H1 (cell line): ENCODE data around the gene RIMBP2. TPM values are rescaled to one million over a fixed set of nuclear protein-coding genes. Genes with fewer than 3 reads are reported as not detected.

ENCODE experiments used
- CTCF ChIA-PET: fragments of 300-600 bp; sonication (Branson Sonifier 250); formaldehyde crosslinking; loops from one replicate; lab custom pipeline; 2021; ENCODE audit not compliant: partially characterized antibody; lab: Charles Lee
- POLR2A ChIA-PET: fragments of 300-600 bp; sonication (Branson Sonifier 250); formaldehyde crosslinking; loops from one replicate; lab custom pipeline; 2021; ENCODE audit warnings: inconsistent platforms; ENCODE audit not compliant: partially characterized antibody; lab: Charles Lee
- DNase-seq, 2 experiments: peaks; one replicate each; pipeline versions ENCODE4 v3.0.0 to v3.0.0-alpha.2; 2010 to 2022; ENCODE audit warnings: low spot score in 2 of 2, low read depth in 1 of 2, mixed read lengths in 1 of 2
- FAIRE-seq: peaks from 2 replicates; lab custom pipeline; 2011; peaks lifted over from hg19 to GRCh38; lab: Jason Lieb, UNC
- H2AFZ ChIP-seq: 2 replicates; pipeline ENCODE4 v1.8.1; 2012; ENCODE audit warnings: low read length, inconsistent platforms
- H2AK5ac ChIP-seq: 2 replicates; pipeline ENCODE4 v1.6.1; 2013; ENCODE audit warnings: low read depth, low read length
- H2BK120ac ChIP-seq: replicated peaks from 2 replicates; pipeline ENCODE3; 2013; ENCODE audit warnings: low read depth, low read length, inconsistent platforms
- H2BK12ac ChIP-seq: 2 replicates; pipeline ENCODE4 v1.6.1; 2013; ENCODE audit warnings: low read depth, low read length
- H2BK15ac ChIP-seq: 2 replicates; pipeline ENCODE4 v1.6.1; 2013; ENCODE audit warnings: low read length
- H2BK20ac ChIP-seq: 2 replicates; pipeline ENCODE4 v1.6.1; 2013; ENCODE audit warnings: low read length
- H2BK5ac ChIP-seq: 2 replicates; pipeline ENCODE4 v1.6.1; 2013; ENCODE audit warnings: low read depth, low read length
- H3K14ac ChIP-seq: 2 replicates; pipeline ENCODE4 v1.6.1; 2013; ENCODE audit warnings: inconsistent platforms; ENCODE audit not compliant: insufficient read length
- H3K18ac ChIP-seq: 2 replicates; pipeline ENCODE4 v1.6.1; 2013; ENCODE audit warnings: low read length; ENCODE audit errors: extremely low read depth
- H3K23ac ChIP-seq: 2 replicates; pipeline ENCODE4 v1.6.1; 2013; ENCODE audit warnings: inconsistent platforms; ENCODE audit not compliant: insufficient read length
- H3K23me2 ChIP-seq: 2 replicates; pipeline ENCODE4 v1.6.1; 2013; ENCODE audit warnings: low read depth, low read length
- H3K27ac ChIP-seq: 2 replicates; pipeline ENCODE4 v1.6.1; 2011; ENCODE audit warnings: low read depth, low read length, inconsistent platforms
- H3K27me3 ChIP-seq, 4 experiments: replicated peaks in 1 of 4; 1 replicate in 1 of 4; 2 replicates in 3 of 4; pipeline versions ENCODE4 v1.6.1 to v1.8.1; 2011 to 2013; ENCODE audit warnings: low read length in 3 of 4, mild to moderate bottlenecking in 3 of 4, inconsistent platforms in 2 of 4, mixed read lengths in 2 of 4, moderate library complexity in 1 of 4; ENCODE audit not compliant: control insufficient read depth in 3 of 4, insufficient read depth in 3 of 4; ENCODE audit errors: extremely low read depth in 1 of 4
- H3K36me3 ChIP-seq, 4 experiments: 2 replicates each; pipeline versions ENCODE4 v1.6.1 to v1.8.1; 2011 to 2013; ENCODE audit warnings: mild to moderate bottlenecking in 4 of 4, low read length in 3 of 4, moderate library complexity in 2 of 4, control low read depth in 1 of 4, inconsistent platforms in 1 of 4; ENCODE audit not compliant: insufficient read depth in 4 of 4, control insufficient read depth in 2 of 4
- H3K4ac ChIP-seq: replicated peaks from 2 replicates; pipeline ENCODE3; 2013; ENCODE audit warnings: low read length, low read depth, mixed read lengths, inconsistent platforms; ENCODE audit not compliant: insufficient read length
- H3K4me1 ChIP-seq, 4 experiments: replicated peaks in 1 of 4; 1 replicate in 1 of 4; 2 replicates in 3 of 4; pipeline versions ENCODE4 v1.6.1 to v1.8.1; 2011 to 2013; ENCODE audit warnings: low read length in 3 of 4, inconsistent platforms in 2 of 4, mixed read lengths in 1 of 4; ENCODE audit not compliant: insufficient read depth in 4 of 4, control insufficient read depth in 3 of 4
- H3K4me2 ChIP-seq, 2 experiments: 2 replicates each; pipeline versions ENCODE4 v1.6.1 to v1.8.1; 2011 to 2013; ENCODE audit warnings: low read depth in 2 of 2, low read length in 2 of 2, control low read depth in 1 of 2, inconsistent platforms in 1 of 2, mild to moderate bottlenecking in 1 of 2; ENCODE audit not compliant: insufficient read depth in 1 of 2
- H3K4me3 ChIP-seq, 4 experiments: fragments of 200-600, 300-600 bp in 1 of 4; sonication (generic), shearing (Covaris generic), sonication (Bioruptor Twin) in 1 of 4; 2 replicates each; pipeline versions ENCODE4 v1.5.1 to v1.8.1; 2011 to 2016; ENCODE audit warnings: low read length in 4 of 4, low read depth in 3 of 4, control low read depth in 2 of 4, inconsistent platforms in 2 of 4, mild to moderate bottlenecking in 2 of 4, mixed read lengths in 1 of 4, moderate library complexity in 1 of 4; ENCODE audit not compliant: insufficient read depth in 2 of 4; ENCODE audit errors: extremely low read depth in 1 of 4
- H3K56ac ChIP-seq: replicated peaks from 2 replicates; pipeline ENCODE3; 2013; ENCODE audit warnings: low read depth, mild to moderate bottlenecking, mixed read lengths, low read length, inconsistent platforms; ENCODE audit not compliant: insufficient read length
- H3K79me1 ChIP-seq: 2 replicates; pipeline ENCODE4 v1.6.1; 2013; ENCODE audit warnings: low read depth, low read length, control low read depth
- H3K79me2 ChIP-seq, 2 experiments: 2 replicates each; pipeline versions ENCODE4 v1.6.1 to v1.8.1; 2012 to 2013; ENCODE audit warnings: low read length in 2 of 2, mild to moderate bottlenecking in 2 of 2, inconsistent platforms in 1 of 2; ENCODE audit not compliant: insufficient read depth in 2 of 2, control insufficient read depth in 1 of 2
- H3K9ac ChIP-seq, 4 experiments: replicated peaks in 1 of 4; 1 replicate in 1 of 4; 2 replicates in 3 of 4; pipeline versions ENCODE4 v1.6.1 to v1.8.1; 2011 to 2013; ENCODE audit warnings: low read depth in 3 of 4, low read length in 3 of 4, control low read depth in 2 of 4, mild to moderate bottlenecking in 2 of 4, moderate library complexity in 2 of 4, inconsistent platforms in 1 of 4; ENCODE audit errors: extremely low read depth in 1 of 4
- H3K9me3 ChIP-seq, 2 experiments: 2 replicates each; pipeline versions ENCODE4 v1.6.1 to v1.8.1; 2012 to 2013; ENCODE audit warnings: mild to moderate bottlenecking in 2 of 2, moderate library complexity in 2 of 2, control low read depth in 1 of 2, inconsistent platforms in 1 of 2, low read depth in 1 of 2, low read length in 1 of 2, mixed read lengths in 1 of 2; ENCODE audit not compliant: insufficient read depth in 2 of 2
- H4K20me1 ChIP-seq, 2 experiments: replicated peaks in 1 of 2; 2 replicates each; pipeline versions ENCODE3 to v1.8.1; 2011 to 2013; ENCODE audit warnings: inconsistent platforms in 2 of 2, low read length in 2 of 2, mild to moderate bottlenecking in 1 of 2; ENCODE audit not compliant: insufficient read depth in 2 of 2, control insufficient read depth in 1 of 2
- H4K5ac ChIP-seq: 2 replicates; pipeline ENCODE4 v1.6.1; 2013; ENCODE audit warnings: low read length, low read depth, mixed read lengths, inconsistent platforms; ENCODE audit not compliant: insufficient read length
- H4K8ac ChIP-seq: 2 replicates; pipeline ENCODE4 v1.8.0; 2013; ENCODE audit warnings: mild to moderate bottlenecking, moderate library complexity, low read length, inconsistent platforms; ENCODE audit not compliant: insufficient read depth; ENCODE audit errors: extremely low read depth
- H4K91ac ChIP-seq: replicated peaks from 2 replicates; pipeline ENCODE3; 2013; ENCODE audit warnings: low read length, mixed read lengths, inconsistent platforms; ENCODE audit not compliant: insufficient read length
- CEBPB ChIP-seq: IDR thresholded peaks from 2 replicates; pipeline ENCODE4 v1.6.1; 2012; ENCODE audit warnings: low read depth, low read length
- CTBP2 ChIP-seq: IDR thresholded peaks from 2 replicates; pipeline ENCODE4 v1.7.0; 2011; ENCODE audit warnings: borderline replicate concordance, mild to moderate bottlenecking, moderate library complexity, mixed read lengths, low read length; ENCODE audit not compliant: insufficient read depth, insufficient read length
- KDM5A ChIP-seq: fragments of 200-600 bp; IDR thresholded peaks from 2 replicates; pipeline ENCODE4 v1.7.1; 2012; ENCODE audit warnings: mild to moderate bottlenecking, low read length, inconsistent platforms, mixed read lengths
- POLR2A ChIP-seq, 2 experiments: IDR thresholded peaks; 1 replicate in 1 of 2; 2 replicates in 1 of 2; pipeline ENCODE4 v1.6.1; 2011; ENCODE audit warnings: low read depth in 2 of 2, low read length in 2 of 2, mild to moderate bottlenecking in 2 of 2; ENCODE audit errors: control extremely low read depth in 1 of 2
- POLR2AphosphoS5 ChIP-seq: IDR thresholded peaks from 2 replicates; pipeline ENCODE4 v1.6.1; 2011; ENCODE audit warnings: low read depth, low read length
- POU5F1 ChIP-seq: IDR thresholded peaks from 2 replicates; pipeline ENCODE4 v1.6.1; 2011; ENCODE audit warnings: low read depth, mild to moderate bottlenecking, low read length, moderate library complexity
- RBBP5 ChIP-seq: IDR thresholded peaks from 2 replicates; pipeline ENCODE4 v1.7.1; 2012; ENCODE audit warnings: low read depth, mild to moderate bottlenecking, inconsistent platforms, low read length, moderate library complexity, borderline replicate concordance
- RNF2 ChIP-seq: fragments of 200-900, 300-1000 bp; sonication (generic); IDR thresholded peaks from 2 replicates; pipeline ENCODE4 v1.7.1; 2016; ENCODE audit warnings: borderline replicate concordance, low read depth, mild to moderate bottlenecking, antibody characterized with exemption, low read length; ENCODE audit not compliant: poor library complexity, severe bottlenecking; ENCODE audit errors: missing control alignments
- RXRA ChIP-seq: IDR thresholded peaks from 2 replicates; pipeline ENCODE4 v1.6.1; 2011; ENCODE audit warnings: low read depth, mild to moderate bottlenecking, low read length, moderate library complexity; ENCODE audit not compliant: insufficient read depth
- TEAD4 ChIP-seq: IDR thresholded peaks from 2 replicates; pipeline ENCODE4 v1.6.1; 2012; ENCODE audit warnings: low read depth, low read length, inconsistent platforms, mixed read lengths
- WGBS, 2 experiments: shearing (Covaris generic) in 1 of 2; methylation state at CpG; one replicate each; pipeline versions ENCODE4 v1.1.6 to v1.1.7; 2013 to 2015; ENCODE audit warnings: low lambda C conversion rate in 2 of 2, mixed read lengths in 2 of 2, inconsistent platforms in 1 of 2, low coverage in 1 of 2, missing lambda C conversion rate in 1 of 2; ENCODE audit not compliant: insufficient replicate concordance in 2 of 2, insufficient coverage in 1 of 2, insufficient read length in 1 of 2; ENCODE audit errors: extremely low coverage in 1 of 2, missing lambda C conversion rate in 1 of 2; 5-methylcytosine and 5-hydroxymethylcytosine counted together
- polyA plus RNA-seq, 7 experiments: library from polyadenylated mRNA; depleted of rRNA in 3 of 7; stranded (reverse) in 5 of 7; unstranded in 2 of 7; fragments of >200 nt in 5 of 7; fragments of 200-250 nt in 2 of 7; gene quantifications; 1 replicate in 5 of 7; 2 replicates in 1 of 7; 4 replicates in 1 of 7; pipeline versions ENCODE4 v1.2.1 to v1.2.3, GENCODE V29; 2011 to 2013; ENCODE audit warnings: missing spikeins in 2 of 7, mixed read lengths in 2 of 7
- total RNA-seq: library from RNA; stranded (reverse); fragmentation: NEBNext Ultra II Directional; extraction: Animal tissue kit (Norgen Biotek cat#: 25700); gene quantifications from 2 replicates; pipeline ENCODE4 v1.2.1, GENCODE V29; 2021
- TF ChIP-seq, protein P1 (sequence below), 3 experiments: IDR thresholded peaks; 1 replicate in 2 of 3; 2 replicates in 1 of 3; pipeline versions ENCODE4 v1.5.1 to v1.6.1; 2011; ENCODE audit warnings: low read length in 3 of 3, mild to moderate bottlenecking in 3 of 3, inconsistent platforms in 2 of 3, low read depth in 1 of 3, moderate library complexity in 1 of 3; ENCODE audit not compliant: insufficient read depth in 1 of 3; ENCODE audit errors: control extremely low read depth in 1 of 3

Gene RIMBP2
- total and polyA plus RNA-seq, 2 of the 8 experiments (the other 6 are each of a cell fraction or from before 2014, with no cell fraction given), result 0.18 to 0.65 TPM

DNA sequence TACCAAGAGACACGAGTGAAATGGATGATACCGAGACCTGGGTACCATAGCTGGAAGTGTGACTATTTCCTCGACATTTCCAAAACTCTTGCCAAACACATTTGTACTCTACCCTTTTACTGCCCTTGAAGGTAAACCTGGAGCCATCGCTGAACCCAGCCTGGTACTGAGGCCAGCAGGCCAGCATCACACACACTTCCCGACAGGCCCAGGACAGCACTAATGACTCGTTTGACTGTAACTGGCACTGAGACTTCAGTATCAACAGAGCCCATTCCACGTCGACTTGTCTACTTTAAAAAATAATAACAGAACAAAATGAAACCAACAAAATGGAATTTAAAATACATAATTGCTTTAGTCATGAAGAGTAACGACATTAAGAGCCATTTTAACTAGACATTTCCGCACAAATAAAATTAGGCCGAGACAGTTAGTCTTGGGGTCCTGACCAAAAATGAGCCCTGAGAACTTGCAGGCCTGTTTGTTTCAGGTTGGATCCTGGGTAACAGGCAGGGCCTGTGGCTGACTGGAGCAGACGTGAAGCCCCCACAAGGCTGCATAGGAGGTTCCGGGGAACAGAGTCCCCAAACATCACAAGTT lies 94.3 kb downstream of the RIMBP2 start:
- H2BK12ac ChIP-seq, result no peak overlapping the region
- H3K56ac ChIP-seq, result no peak overlapping the region
- no peaks in the 10 kb centered on the region for H3K36me3 ChIP-seq
- no peak overlapping the region for H3K23ac ChIP-seq
- H3K4me2 ChIP-seq, result no peak overlapping the region
- H2BK20ac ChIP-seq, result no peak overlapping the region
- no peak for DNase-seq
- no peaks in the 10 kb centered on the region for H3K4me1 ChIP-seq
- peaks cover 4% of the 10 kb centered on the region; the same call in 1 of the 2 replicates for H3K23me2 ChIP-seq
- no peak overlapping the region for H2BK5ac ChIP-seq
- H4K20me1 ChIP-seq, result peaks cover 0 to 3% of the 10 kb centered on the region in 2 experiments
- POLR2A ChIA-PET, result no interaction called here
- H3K79me2 ChIP-seq, result no peaks in the 10 kb centered on the region
- H4K8ac ChIP-seq, result no peak overlapping the region
- no peak overlapping the region for H3K18ac ChIP-seq
- no peak overlapping the region for H3K27ac ChIP-seq
- H2AFZ ChIP-seq, result no peak overlapping the region
- no peak overlapping the region for H4K91ac ChIP-seq
- no peak overlapping the region for H3K4me3 ChIP-seq
- H3K4ac ChIP-seq, result no peak overlapping the region
- no peaks in the 10 kb centered on the region for H3K27me3 ChIP-seq
- no peak overlapping the region for H2BK15ac ChIP-seq
- FAIRE-seq, result no peak
- H3K9me3 ChIP-seq, result no peaks in the 10 kb centered on the region; a peak in 1 of 4 replicates
- no peak overlapping the region for H3K14ac ChIP-seq
- 91% methylated on average over 13 of the region's 13 CpGs; no CpG with 5 or more reads in 1 of the 2 experiments for WGBS, 2 experiments
- no peaks in the 10 kb centered on the region for H3K79me1 ChIP-seq
- H4K5ac ChIP-seq, result no peak overlapping the region
- H2AK5ac ChIP-seq, result no peak overlapping the region
- H2BK120ac ChIP-seq, result no peak overlapping the region
- H3K9ac ChIP-seq, result no peak overlapping the region
- CTCF ChIA-PET, result no interaction called here
- TF ChIP-seq POLR2AphosphoS5 (no peak), POU5F1 (no peak), RXRA (no peak), RBBP5 (no peak), CTBP2 (no peak), RNF2 (no peak), KDM5A (no peak), CEBPB (no peak), TEAD4 (no peak), POLR2A (IDR thresholded peaks at IDR 0.05; ENCODE audit: control extremely low read depth in 1 of 2, low read depth in 2 of 2, low read length in 2 of 2) (no peak)
- TF ChIP-seq, protein P1, sequence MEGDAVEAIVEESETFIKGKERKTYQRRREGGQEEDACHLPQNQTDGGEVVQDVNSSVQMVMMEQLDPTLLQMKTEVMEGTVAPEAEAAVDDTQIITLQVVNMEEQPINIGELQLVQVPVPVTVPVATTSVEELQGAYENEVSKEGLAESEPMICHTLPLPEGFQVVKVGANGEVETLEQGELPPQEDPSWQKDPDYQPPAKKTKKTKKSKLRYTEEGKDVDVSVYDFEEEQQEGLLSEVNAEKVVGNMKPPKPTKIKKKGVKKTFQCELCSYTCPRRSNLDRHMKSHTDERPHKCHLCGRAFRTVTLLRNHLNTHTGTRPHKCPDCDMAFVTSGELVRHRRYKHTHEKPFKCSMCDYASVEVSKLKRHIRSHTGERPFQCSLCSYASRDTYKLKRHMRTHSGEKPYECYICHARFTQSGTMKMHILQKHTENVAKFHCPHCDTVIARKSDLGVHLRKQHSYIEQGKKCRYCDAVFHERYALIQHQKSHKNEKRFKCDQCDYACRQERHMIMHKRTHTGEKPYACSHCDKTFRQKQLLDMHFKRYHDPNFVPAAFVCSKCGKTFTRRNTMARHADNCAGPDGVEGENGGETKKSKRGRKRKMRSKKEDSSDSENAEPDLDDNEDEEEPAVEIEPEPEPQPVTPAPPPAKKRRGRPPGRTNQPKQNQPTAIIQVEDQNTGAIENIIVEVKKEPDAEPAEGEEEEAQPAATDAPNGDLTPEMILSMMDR (IDR thresholded peaks at IDR 0.05; ENCODE audit: control extremely low read depth in 1 of 3, insufficient read depth in 1 of 3, low read depth in 1 of 3, low read length in 3 of 3), result no peak
